GM21576 (cell line): ENCODE measurements around the gene STX2.
"Not testable (repeated sequence)": the region's sequence is repeated elsewhere in the genome, so short reads cannot be mapped to it uniquely, and the experiment has no call there.

ENCODE experiments used
- ATAC-seq: cut with Tn5 transposase; IDR thresholded peaks from one replicate; pipeline ENCODE4 v1.9.1; 2021; ENCODE audit warnings: mild to moderate bottlenecking, moderate library complexity; ENCODE audit not compliant: unreplicated experiment

Gene STX2

DNA sequence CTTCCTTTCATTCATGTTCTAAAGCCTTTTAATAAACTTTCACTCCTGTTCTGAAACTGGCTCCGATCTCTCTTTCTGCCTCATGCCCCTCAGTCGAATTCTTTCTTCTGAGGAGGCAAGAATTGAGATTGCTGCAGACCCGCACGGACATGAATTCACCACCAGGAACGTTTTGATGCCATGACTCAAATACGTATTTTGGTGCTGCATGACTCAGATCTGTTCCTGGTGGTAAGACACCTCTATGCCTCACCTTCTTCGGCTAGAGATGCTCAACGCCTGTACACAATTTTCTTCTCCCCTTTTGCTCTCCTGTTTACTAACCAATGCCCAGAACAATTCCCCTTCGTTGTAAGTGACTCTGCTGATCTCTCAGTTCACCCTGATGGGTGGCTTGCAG lies 70.9 kb downstream of the STX2 start:
- ATAC-seq = no peak

- no peak for ATAC-seq
These were observed 72.6 kb downstream of the STX2 start for GRCh38 chr12:130766470-130766869.

- ATAC-seq = no peak
These were observed 73.8 kb downstream of the STX2 start for GRCh38 chr12:130765186-130765659.

DNA sequence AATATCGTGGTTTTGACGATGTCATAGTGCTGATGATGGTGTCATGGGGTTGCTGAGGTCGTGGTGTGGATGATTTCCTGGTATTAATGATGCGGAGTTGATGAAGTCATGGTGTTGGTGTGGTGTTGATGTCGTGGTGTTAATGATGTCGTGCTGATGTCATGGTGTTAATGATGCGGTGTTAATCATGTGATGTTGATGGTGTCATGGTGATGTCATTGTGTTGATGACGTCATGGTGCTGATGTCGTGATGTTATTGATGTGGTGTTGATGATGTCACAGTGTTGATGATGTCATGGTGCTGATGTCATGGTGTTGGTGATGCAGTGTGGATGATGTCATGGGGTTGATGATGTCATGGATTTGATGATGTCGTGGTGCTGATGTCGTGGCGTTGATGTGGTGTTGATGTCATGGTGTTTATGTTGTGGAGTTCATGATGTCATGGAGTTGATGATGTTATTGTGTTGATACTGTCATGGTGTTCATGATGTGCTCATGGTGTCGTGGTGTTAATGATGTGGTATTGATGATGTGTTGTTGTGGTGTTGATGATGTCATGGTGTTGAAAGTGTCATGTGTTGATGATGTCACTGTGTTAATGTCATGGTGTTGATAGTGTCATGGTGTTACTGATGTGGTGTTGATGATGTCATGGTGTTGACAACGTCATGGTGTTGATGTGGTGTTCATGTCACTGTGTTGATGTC lies 74.4 kb downstream of the STX2 start:
- ATAC-seq = no peak

DNA sequence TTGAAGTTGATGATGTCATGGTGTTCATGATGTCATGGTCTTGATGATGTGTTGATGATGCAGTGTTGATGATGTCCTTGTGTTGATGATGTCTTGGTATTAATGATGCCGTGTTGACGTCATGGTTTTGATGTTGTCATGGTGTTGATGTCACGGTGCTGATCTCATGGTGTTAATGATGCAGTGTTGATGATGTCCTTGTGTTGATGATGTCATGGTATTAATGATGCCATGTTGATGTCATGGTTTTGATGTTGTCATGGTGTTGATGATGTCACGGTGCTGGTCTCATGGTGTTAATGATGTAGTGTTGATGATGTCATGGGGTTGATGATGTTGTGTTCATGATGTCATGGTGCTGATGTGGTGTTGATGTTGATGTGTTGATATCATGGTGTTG lies 75.0 kb downstream of the STX2 start:
- no peak for ATAC-seq

- no peak for ATAC-seq
These were observed 76.8 kb downstream of the STX2 start for GRCh38 chr12:130762319-130762675.

DNA sequence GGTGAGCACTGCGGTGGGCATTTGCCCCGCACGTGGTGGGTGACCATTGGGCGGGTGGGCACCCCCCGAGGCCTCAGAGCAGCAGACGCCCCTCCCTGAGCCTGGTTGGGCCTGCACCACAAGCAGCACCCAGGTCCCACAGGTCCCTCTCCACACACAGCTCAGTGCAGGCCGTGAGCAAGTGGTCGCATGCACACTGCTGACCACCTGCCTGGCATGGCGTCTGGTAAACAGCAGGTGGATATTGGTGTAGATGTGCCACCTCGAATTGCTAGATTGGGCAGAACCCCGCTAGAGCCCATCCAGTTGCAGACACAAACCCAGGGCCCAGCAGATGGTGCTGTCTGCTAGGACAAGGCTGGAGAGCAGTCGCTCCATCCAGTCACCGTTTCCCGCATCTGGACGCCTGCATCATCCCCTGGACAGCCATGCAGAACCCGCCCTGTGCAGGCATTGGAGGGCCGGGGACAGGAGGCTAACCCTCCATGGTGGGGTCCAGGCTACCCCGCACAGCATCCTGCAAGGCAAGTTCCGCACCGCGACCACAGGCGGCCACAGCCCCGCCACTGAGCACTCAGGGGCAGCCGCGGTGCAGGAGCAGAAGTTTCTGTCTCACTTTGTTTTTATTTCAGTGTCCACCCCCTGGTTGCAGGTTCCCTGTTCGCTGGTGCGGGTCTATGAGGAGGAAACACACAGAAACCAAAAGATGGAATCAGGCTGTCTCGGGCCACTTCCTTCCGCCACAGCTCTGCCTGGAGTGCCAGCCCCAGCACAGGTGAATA lies 77.3 kb downstream of the STX2 start:
- ATAC-seq = no peak

DNA sequence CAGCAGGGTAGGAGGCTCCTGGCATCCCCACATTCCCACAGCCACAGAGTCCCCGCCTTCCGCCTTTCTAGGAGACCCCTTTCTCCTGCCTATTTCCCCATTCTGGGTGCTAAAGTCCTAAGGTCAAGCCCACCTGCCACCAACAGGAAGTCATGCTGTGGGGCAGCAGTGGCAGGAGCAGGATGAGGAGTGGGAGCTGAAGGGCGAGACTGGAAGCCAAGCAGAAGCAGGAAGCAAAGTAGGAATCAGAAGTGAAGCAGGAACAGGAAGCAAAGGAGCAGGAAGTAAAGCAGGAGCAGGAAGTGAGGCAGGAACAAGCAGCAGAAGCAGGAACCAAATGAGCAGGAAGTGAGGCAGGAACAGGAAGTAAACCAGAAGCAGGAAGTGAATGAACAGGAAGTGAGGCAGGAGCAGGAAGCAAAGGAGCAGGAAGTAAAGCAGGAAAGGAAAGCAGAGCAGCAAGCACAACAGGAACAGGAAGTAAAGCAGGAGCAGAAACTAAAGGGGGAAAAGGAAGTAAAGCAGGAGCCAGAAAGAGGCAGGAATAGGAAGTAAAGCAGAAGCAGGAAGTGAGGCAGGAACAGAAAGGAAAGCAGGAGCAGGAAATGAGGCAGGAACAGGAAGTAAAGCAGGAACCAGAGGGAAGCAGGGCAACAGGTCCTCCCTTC lies 84.7 kb downstream of the STX2 start:
- ATAC-seq = no peak

DNA sequence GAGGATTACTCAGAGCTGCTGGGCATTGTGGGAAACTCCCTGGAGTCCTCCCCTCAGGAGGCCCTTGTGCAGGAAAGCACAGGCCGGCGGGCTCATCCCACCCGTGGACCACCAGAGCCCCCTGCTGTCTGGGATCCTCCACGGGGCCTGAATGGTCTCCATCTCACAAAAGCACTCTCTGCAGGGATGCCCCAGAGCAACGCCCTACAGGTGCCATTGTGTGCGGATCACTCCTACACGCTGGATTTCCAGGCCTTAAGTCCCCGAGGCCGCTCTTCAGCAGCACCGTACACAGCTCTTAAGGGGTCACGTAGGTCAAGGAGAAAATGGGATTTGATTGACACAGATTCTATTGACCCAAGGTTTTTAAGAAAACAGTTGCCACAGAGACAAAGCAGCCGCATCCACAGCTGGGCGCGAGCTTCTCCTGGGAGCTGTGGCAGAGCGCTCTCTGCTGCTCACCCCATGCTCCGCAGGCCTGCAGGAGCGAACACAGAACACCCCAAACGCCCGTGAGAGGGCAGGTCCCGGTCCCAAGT lies 86.3 kb downstream of the STX2 start:
- ATAC-seq = no peak

- not testable (repeated sequence) for ATAC-seq
These were observed 87.0 kb downstream of the STX2 start for GRCh38 chr12:130752037-130752436.

DNA sequence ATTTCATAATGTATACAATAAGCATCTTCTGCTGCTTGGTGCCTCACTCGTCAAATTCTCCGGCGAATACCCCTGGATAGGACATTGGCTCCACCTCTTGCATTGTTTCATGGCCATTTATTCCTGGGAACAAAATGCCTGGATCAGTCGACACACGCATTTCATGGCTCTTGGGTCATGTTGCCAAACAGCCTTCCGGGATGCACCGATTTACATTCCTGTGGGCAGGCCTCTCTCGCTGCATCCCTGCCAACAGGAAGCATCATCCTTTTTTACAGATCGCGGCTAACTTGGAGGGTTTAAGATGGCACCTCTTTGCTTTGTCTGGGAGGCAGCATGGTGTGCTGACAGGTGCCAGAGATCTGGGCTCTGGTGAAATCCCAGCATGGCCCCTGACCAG lies 90.3 kb downstream of the STX2 start:
- no peak for ATAC-seq

- peak; percentile 86 for ATAC-seq
These were observed 90.9 kb downstream of the STX2 start for GRCh38 chr12:130747867-130748740.

DNA sequence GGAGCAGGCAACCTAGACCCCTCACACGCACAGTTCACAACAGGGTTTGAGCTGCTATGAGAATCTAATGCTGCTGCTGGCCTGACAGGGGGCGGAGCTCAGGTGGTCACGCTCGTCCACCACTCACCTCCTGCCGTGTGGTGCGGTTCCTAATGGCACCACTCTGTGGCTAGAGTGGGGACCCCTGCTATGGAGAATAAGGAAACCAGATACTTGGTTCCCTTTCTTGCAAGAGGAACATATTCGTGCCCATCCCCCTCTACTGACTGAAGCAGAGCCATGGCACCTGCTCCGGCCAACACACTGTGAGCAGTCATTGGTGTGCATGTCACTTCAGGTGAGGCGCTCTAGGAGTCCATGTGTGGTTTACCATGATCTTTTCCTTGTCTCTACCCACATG lies 92.5 kb downstream of the STX2 start:
- ATAC-seq = no peak

GRCh38 chr12:130745921-130746320 lies 93.1 kb downstream of the STX2 start:
- ATAC-seq = no peak

DNA sequence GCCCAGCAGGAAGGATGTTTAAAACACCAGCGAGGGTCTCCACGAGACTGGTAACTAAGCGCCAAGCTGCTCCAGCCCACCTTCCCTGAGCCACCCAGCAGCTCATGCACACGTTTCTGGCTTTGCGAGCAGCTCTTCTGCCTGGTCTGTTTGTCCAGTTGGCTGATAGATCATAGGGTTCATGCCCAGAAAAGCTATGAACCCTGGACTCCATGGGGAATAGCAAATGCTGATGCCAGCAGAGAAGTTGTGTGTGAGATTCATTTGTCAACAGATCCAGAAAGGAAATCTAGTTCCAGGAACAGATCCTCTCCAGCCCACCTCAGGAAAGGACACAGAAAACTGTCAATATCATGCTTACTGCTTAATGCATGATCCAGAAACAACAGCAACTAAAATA lies 94.8 kb downstream of the STX2 start:
- ATAC-seq = no peak

DNA sequence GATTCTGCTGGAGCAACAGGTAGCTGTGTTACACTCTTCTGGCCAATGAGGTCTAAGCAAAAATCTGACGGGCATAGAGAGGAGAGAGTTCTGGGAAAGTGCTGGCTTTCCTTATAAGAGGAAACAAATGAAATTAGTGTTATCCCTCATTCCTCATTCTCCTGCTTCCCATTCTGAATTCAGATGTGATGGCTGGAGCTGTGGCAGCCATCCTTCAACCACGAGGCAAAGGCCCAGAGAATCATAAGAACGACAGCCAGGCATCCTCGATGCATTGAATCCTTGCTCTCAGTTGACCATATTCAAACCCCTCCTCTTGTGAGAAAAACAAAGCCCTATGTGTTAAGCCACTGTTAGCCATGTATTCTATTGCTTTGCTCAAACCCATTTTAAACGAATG lies 95.4 kb downstream of the STX2 start:
- ATAC-seq = no peak

DNA sequence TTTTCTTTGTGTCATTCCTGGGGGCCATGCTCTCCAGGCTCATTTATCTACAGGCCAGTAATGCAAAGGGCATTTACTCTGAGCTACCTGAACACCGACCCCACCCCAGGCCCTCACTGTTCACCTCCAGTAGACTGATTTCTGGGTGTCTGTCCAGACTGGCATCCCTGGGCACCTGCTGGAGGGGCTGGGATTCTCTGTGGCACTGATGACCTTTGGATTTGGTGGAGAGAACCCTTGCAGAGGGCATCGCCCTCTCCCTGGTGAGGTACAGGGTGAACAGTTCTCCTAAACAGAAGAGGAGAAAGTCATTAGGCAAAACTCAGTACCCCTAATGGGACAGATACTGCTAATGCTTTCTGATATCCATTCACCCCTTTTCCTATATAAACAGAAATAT lies 95.9 kb downstream of the STX2 start:
- no peak for ATAC-seq

- no peak for ATAC-seq
These were observed 96.3 kb downstream of the STX2 start for GRCh38 chr12:130742716-130743115.

- ATAC-seq = no peak
These were observed 96.9 kb downstream of the STX2 start for GRCh38 chr12:130742112-130742511.
